Muscle layer of duodenum (tissue), 2 donors: ENCODE results near the gene MICB.
"Not testable (repeated sequence)": the region's sequence is repeated elsewhere in the genome, so short reads cannot be mapped to it uniquely, and the experiment has no call there.

Experiments used
- H3K27ac ChIP-seq: one replicate; pipeline ENCODE4 v1.7.0; 2013; ENCODE audit warnings: mild to moderate bottlenecking, low read length
- H3K27me3 ChIP-seq: one replicate; pipeline ENCODE4 v1.7.0; 2013; ENCODE audit warnings: low read depth, mild to moderate bottlenecking, control low read depth, low read length
- H3K36me3 ChIP-seq, 2 donors: one replicate each; pipeline ENCODE4 v1.7.0; 2013; ENCODE audit warnings: low read length in 2 of 2, control low read depth in 1 of 2, mild to moderate bottlenecking in 1 of 2; ENCODE audit not compliant: insufficient read depth in 2 of 2, control insufficient read depth in 1 of 2
- H3K4me1 ChIP-seq, 2 donors: one replicate each; pipeline ENCODE4 v1.7.0; 2013; ENCODE audit warnings: low read length in 2 of 2, mild to moderate bottlenecking in 2 of 2, control low read depth in 1 of 2, moderate library complexity in 1 of 2; ENCODE audit not compliant: insufficient read depth in 2 of 2, control insufficient read depth in 1 of 2
- H3K4me3 ChIP-seq, 2 donors: one replicate each; pipeline ENCODE4 v1.7.0; 2013; ENCODE audit warnings: low read length in 2 of 2, low read depth in 1 of 2, mild to moderate bottlenecking in 1 of 2
- H3K9me3 ChIP-seq, 2 donors: one replicate each; pipeline ENCODE4 v1.7.0; 2013; ENCODE audit warnings: low read length in 2 of 2, control low read depth in 1 of 2, mild to moderate bottlenecking in 1 of 2; ENCODE audit not compliant: control insufficient read depth in 1 of 2
- donor health status: healthy.

Gene MICB

DNA sequence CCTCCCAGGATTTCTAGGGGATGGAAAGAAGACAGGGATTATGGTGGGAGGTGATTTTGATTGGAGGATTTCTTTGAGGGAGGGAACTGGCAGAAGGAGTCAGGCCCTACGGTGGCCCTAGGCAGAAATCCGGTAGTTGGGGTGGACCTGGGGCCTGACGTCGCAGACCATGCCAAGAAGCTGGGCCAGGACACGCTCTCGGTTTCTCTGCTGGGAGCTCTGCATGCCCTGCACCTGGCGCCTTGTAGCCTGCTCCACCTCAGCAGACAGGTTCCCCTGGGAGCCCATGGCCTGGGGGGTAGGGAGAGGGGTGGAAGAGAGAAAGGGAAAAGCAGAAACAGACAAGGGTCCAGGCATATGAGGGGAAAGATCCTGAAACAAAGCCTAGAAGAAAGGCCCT lies 47.3 kb downstream of the MICB start:
- peaks cover 4 to 17% of the 10 kb centered on the region in 2 donors for H3K36me3 ChIP-seq
- no peak overlapping the region for H3K27ac ChIP-seq
- no peaks in the 10 kb centered on the region for H3K9me3 ChIP-seq
- no peak overlapping the region for H3K4me3 ChIP-seq
- no peaks in the 10 kb centered on the region for H3K27me3 ChIP-seq
- peaks cover 7 to 27% of the 10 kb centered on the region in 2 donors for H3K4me1 ChIP-seq

DNA sequence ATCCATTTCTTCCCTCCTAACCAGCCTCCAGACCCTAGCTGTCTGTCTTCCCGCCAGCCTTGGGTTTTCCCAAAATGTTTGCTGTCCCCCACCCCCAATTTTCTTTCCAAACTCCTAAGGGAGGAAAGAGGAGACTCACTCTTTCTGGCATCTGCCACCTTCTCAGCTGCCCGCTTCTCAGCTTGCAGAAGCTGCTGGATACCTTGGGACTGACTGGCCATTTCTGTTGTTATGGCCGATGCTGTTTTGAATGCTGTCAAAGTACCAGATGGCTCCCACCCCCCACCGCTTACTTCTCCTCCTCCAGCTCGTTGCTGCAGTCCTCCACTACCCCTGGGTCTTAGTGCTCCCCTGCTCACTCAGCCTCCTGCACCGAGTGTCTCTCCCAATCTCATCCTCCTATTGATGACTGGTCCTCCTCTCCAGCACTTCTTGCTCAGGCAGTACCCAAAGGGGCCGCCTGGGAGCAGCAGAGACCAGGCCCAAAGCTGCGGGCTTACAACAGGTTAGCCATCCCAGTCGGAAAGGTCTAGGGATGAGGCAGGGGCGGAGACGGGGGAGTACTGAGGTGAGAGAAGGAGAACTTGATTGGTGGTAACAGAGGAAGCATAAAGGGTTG lies 48.5 kb downstream of the MICB start, which contains the start of gene ATP6V1G2:
TSS of gene ATP6V1G2 (minus strand) at position 270 of the 619 bp plus-strand sequence. CDS start at position 221, 49 bp downstream.
- Histone ChIP-seq H3K9me3 (no peaks in the 10 kb centered on the region), H3K27ac (peak within 1 kb of the TSS; percentile 72), H3K4me3 (peak within 1 kb of the TSS; percentile 61 to 74), H3K4me1 (peaks cover 4 to 22% of the 10 kb centered on the region in 2 donors), H3K36me3 (peaks cover 7 to 16% of the 10 kb centered on the region in 2 donors), H3K27me3 (no peaks in the 10 kb centered on the region)

DNA sequence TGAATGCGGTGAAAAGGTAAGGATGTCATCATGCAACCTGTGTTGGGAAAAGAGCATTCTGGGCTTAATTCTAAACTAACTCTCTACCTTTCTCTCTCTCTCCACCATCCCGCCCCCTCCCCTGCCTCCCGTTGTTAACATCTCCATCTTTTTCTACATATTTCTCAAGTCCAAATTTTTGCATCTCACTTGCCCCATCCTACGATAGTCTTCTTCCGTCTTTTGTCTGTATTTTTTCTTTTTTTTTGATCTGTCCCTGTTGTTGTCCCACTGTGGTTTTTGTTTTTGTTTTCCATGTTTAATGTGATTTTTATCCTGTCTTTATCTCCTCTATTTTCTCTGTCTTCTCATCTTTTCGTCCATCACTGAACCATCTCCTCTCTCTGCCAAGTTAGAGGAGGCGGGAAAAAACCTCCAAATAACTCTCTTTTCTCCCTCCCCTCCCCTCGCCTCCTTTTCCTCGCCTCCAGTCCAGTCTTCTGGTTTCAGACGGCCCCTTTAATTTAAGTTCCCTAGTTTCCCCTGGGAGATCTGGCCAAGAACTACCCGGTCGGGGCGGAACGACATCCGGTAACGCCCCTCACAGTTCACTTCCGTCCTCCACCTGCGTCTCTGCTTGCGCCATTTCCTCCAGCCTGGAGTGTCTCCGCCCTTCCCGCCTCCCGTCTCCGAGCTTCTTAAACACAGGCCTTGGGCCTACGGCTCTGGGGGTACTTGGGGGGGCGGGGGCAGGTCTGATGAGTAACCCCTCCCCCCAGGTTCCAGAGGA lies 49.2 kb downstream of the MICB start, which contains the start of gene NFKBIL1:
TSS of gene NFKBIL1 (plus strand) at position 651 of the 769 bp plus-strand sequence. CDS start at position 738, 87 bp downstream.
- H3K27me3 ChIP-seq, result no peaks in the 10 kb centered on the region
- no peaks in the 10 kb centered on the region for H3K9me3 ChIP-seq
- H3K4me1 ChIP-seq, result peaks cover 4 to 22% of the 10 kb centered on the region in 2 donors
- H3K27ac ChIP-seq, result peak within 1 kb of the TSS; percentile 72
- peaks cover 7 to 13% of the 10 kb centered on the region in 2 donors for H3K36me3 ChIP-seq
- peak within 1 kb of the TSS; percentile 61 to 74 for H3K4me3 ChIP-seq

DNA sequence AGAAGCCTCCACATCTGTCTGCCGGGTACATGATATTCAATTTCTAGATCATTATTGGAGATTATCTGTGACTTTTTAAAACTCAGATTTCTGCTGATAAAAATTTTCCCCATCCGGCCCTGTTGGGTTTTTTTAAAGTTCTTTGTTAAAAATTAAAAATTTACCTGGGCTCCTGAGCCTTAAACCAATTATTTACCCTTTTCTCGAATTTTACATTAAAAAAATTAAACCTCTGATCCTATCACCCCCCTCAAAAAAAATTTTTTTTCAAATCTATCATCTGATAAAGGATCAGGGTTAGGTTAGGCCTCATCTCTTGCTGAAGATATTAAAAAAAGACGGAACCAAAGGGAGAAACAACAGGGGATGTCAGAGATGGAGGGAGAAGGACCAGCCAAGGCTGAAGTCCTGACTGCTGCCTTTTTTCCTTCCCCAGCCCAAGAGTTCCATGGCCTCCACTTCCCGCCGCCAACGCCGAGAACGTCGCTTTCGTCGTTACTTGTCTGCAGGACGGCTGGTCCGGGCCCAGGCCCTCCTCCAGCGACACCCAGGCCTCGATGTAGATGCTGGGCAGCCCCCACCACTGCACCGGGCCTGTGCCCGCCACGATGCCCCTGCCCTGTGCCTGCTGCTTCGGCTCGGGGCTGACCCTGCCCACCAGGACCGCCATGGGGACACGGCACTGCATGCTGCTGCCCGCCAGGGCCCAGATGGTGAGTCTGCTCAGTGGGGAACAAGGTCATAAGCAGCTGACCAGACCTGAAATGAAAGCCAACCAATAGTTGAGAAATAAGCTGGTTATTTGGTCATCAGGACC lies 50.0 kb downstream of the MICB start:
- Histone ChIP-seq H3K36me3 (peaks cover 7 to 13% of the 10 kb centered on the region in 2 donors), H3K27ac (peak overlapping the region; percentile 72), H3K4me1 (peaks cover 4 to 19% of the 10 kb centered on the region in 2 donors), H3K27me3 (no peaks in the 10 kb centered on the region), H3K9me3 (no peaks in the 10 kb centered on the region), H3K4me3 (peak overlapping the region; percentile 61 to 74)

- Histone ChIP-seq H3K27ac (peak overlapping the region; percentile 72), H3K9me3 (no peaks in the 10 kb centered on the region), H3K4me3 (peak overlapping the region in 1 of 2 donors; percentile 61), H3K36me3 (peaks cover 7 to 13% of the 10 kb centered on the region in 2 donors), H3K27me3 (no peaks in the 10 kb centered on the region), H3K4me1 (peaks cover 4 to 19% of the 10 kb centered on the region in 2 donors)
These were observed 50.6 kb downstream of the MICB start for GRCh38 chr6:31548544-31548873.

DNA sequence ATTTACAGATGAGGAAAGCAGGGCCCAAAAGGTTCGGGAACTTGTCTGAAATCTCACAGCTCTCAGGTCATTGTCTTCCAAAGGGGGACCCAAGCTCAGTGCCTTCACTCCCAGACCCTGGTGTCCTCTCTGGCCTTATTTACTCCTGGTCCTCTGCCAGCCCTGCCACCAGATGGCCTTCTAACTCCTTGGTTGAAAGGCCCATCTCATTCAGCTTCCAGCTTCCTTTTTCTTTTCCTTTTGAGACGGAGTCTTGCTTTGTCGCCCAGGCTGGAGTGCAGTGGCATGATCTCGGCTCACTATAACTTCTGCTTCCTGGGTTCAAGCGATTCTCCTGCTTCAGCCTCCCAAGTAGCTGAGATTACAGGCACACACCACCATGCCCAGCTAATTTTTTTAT lies 53.4 kb downstream of the MICB start:
- not testable (repeated sequence) for H3K27ac ChIP-seq, H3K27me3 ChIP-seq, H3K4me3 ChIP-seq, H3K9me3 ChIP-seq
- Histone ChIP-seq H3K36me3 (peaks cover 12 to 13% of the 10 kb centered on the region in 2 donors), H3K4me1 (peaks cover 4 to 19% of the 10 kb centered on the region in 2 donors)

- Histone ChIP-seq H3K27ac (no peak overlapping the region), H3K9me3 (no peaks in the 10 kb centered on the region), H3K36me3 (peaks cover 10 to 36% of the 10 kb centered on the region in 2 donors), H3K27me3 (no peaks in the 10 kb centered on the region), H3K4me3 (no peak overlapping the region), H3K4me1 (peaks cover 0 to 8% of the 10 kb centered on the region in 2 donors)
These were observed 58.4 kb downstream of the MICB start for GRCh38 chr6:31556307-31556706.

DNA sequence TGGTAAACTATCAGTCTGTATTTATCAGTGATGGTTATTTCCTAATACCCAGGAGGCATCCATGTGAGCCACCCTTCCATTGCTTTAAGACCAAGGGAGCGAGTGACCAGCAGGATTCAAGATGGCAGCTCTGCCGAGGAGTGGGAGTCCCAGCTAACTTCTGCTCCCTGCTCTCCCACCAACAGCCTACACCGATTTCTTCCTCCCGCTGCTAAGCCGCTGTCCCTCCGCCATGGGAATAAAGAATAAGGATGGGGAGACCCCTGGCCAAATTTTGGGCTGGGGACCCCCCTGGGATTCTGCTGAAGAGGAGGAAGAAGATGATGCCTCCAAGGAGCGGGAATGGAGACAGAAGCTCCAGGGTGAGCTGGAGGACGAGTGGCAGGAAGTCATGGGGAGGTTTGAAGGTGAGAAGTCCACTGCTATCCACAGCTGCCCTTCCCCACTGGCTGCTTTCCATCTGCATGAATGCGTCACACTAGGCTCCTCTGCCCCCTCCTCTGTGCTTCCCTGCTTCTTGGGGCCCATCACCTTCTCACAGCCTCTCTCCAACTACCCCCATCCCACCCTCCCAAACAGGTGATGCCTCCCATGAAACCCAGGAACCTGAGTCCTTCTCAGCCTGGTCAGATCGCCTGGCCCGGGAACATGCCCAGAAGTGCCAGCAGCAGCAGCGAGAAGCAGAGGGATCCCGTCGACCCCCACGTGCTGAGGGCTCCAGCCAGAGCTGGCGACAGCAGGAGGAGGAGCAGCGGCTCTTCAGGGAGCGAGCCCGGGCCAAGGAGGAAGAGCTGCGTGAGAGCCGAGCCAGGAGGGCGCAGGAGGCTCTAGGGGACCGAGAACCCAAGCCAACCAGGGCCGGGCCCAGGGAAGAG lies 59.7 kb downstream of the MICB start:
- Histone ChIP-seq H3K4me1 (peaks cover 0 to 8% of the 10 kb centered on the region in 2 donors), H3K27me3 (no peaks in the 10 kb centered on the region), H3K27ac (no peak overlapping the region), H3K4me3 (no peak overlapping the region), H3K36me3 (peaks cover 10 to 36% of the 10 kb centered on the region in 2 donors), H3K9me3 (no peaks in the 10 kb centered on the region)

- H3K4me3 ChIP-seq, result no peak overlapping the region
- no peaks in the 10 kb centered on the region for H3K27me3 ChIP-seq
- peaks cover 10 to 36% of the 10 kb centered on the region in 2 donors for H3K36me3 ChIP-seq
- H3K27ac ChIP-seq, result no peak overlapping the region
- H3K9me3 ChIP-seq, result no peaks in the 10 kb centered on the region
- H3K4me1 ChIP-seq, result peaks cover 0 to 8% of the 10 kb centered on the region in 2 donors
These were observed 60.3 kb downstream of the MICB start for GRCh38 chr6:31558318-31558625.

- Histone ChIP-seq H3K4me3 (no peak overlapping the region), H3K27me3 (no peaks in the 10 kb centered on the region), H3K27ac (peak overlapping the region; percentile 0), H3K36me3 (peaks cover 10 to 36% of the 10 kb centered on the region in 2 donors), H3K4me1 (peaks cover 0 to 8% of the 10 kb centered on the region in 2 donors), H3K9me3 (no peaks in the 10 kb centered on the region)
These were observed 60.9 kb downstream of the MICB start for GRCh38 chr6:31558631-31559500.
